Upper lobe of left lung (tissue), 4 donors: ENCODE measurements around the gene PSMB2.

Source experiments
- POLR2A ChIP-seq, 4 donors: fragments of 450-650 bp; IDR thresholded peaks; one replicate each; pipeline ENCODE4 v1.5.1; 2016 to 2017; ENCODE audit warnings: antibody characterized with exemption in 4 of 4, mild to moderate bottlenecking in 2 of 4
- TF ChIP-seq, protein P1 (sequence below), 6 experiments: fragments of 450-650 bp in 4 of 6; fragments of 200-600 bp in 2 of 6; sonication (generic) in 2 of 6; IDR thresholded peaks; one replicate each; pipeline ENCODE4 v1.5.1; 2016 to 2019; ENCODE audit warnings: antibody characterized with exemption in 6 of 6

GRCh38 chr1:35561972-35562680 lies 79.2 kb downstream of the PSMB2 start:
- TF ChIP-seq, protein P1, sequence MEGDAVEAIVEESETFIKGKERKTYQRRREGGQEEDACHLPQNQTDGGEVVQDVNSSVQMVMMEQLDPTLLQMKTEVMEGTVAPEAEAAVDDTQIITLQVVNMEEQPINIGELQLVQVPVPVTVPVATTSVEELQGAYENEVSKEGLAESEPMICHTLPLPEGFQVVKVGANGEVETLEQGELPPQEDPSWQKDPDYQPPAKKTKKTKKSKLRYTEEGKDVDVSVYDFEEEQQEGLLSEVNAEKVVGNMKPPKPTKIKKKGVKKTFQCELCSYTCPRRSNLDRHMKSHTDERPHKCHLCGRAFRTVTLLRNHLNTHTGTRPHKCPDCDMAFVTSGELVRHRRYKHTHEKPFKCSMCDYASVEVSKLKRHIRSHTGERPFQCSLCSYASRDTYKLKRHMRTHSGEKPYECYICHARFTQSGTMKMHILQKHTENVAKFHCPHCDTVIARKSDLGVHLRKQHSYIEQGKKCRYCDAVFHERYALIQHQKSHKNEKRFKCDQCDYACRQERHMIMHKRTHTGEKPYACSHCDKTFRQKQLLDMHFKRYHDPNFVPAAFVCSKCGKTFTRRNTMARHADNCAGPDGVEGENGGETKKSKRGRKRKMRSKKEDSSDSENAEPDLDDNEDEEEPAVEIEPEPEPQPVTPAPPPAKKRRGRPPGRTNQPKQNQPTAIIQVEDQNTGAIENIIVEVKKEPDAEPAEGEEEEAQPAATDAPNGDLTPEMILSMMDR (IDR thresholded peaks at IDR 0.05), result no peak
- TF ChIP-seq POLR2A (IDR thresholded peaks at IDR 0.05), result no peak
